Stimulated activated CD8-positive, alpha-beta memory T cell treated with anti-CD3 and anti-CD28 coated beads, Interleukin-7, amount 100 ng/mL, for 48 hours (primary cell): ENCODE measurements around the gene PTPMT1.

ENCODE experiments used
- DNase-seq, 2 donors: peaks; one replicate each; pipeline ENCODE4 v3.0.0-alpha.2; 2020; ENCODE audit warnings: low read depth in 1 of 2; ENCODE audit errors: extremely low read depth in 1 of 2

PTPMT1 gene

GRCh38 chr11:47577460-47578041 is 12.2 kb downstream of the PTPMT1 start:
- no peak for DNase-seq

DNA sequence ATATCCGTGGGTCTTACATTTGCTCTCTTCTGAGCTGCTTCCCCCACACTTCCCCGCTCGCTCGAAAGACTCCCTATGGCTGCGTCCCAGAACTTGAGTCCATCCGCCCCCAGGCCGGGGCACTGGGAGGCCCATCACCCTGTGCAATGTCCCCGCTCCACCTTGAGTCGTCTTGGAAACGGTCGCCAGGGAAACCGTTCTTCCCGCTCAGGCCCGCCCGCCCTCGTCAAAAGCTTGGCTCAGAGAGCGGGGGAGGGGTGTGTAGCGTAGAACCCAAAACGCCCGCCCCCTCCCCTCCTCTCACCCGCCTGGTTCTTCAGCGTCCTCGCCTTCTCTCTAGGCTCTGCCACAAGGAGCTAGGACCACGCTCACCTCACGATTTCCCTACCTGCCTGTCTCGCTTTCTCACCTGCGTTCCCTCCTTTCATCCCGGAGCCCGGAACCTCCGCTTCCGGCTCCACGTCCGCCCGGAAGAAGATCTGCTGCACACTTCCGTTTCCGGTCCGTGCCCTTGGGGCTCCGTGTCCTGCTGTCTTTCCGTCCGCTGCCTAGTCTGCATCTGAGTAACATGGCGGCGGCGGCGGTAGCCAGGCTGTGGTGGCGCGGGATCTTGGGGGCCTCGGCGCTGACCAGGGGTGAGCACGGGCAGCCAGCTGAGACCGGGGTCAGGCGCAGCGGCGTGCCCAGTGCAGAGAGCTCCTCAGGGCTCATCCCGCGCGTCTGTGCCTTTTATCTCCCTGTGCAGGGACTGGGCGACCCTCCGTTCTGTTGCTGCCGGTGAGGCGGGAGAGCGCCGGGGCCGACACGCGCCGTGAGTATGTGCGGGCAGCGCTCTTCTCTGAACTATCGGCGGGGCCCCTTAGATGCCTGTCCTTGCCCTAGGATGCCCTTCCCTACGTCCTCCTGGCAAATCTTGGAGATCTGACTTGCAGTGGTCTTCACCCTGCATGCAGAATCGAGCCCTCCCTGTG is 13.4 kb downstream of the PTPMT1 start, which contains the start of the genes KBTBD4 and NDUFS3:
KBTBD4 (minus strand) TSS at position 447 of the 971 bp plus-strand sequence; CDS start at position 428, 19 bp downstream.
NDUFS3 (plus strand) TSS at position 551 of the 971 bp plus-strand sequence; CDS start at position 569, 18 bp downstream.
- peak; percentile 78 to 79 for DNase-seq

DNA sequence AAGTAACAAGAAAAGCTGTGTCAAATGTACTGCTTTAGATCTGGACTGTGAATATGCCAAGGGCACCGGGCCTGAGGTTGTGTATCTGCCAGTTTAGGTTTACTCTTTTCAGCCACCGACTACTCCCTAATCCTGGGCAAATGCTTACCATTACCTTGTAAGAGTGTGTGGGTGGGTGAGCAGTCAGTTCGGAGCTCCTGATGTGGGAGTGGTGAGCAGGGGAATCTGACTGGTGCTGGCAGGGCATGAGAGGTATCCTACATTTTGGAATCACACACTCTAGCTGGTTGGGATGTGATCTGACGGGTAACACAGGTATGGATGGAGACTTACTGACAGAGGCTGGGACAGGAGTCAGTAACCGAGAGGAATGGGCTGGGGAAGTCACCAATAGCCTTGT is 18.4 kb downstream of the PTPMT1 start:
- DNase-seq = no peak

- no peak for DNase-seq
These were observed 20.9 kb downstream of the PTPMT1 start, which contains the start of gene FAM180B for GRCh38 chr11:47586098-47586855. FAM180B (plus strand) TSS chr11:47586678; CDS start chr11:47586769, 91 bp downstream.

DNA sequence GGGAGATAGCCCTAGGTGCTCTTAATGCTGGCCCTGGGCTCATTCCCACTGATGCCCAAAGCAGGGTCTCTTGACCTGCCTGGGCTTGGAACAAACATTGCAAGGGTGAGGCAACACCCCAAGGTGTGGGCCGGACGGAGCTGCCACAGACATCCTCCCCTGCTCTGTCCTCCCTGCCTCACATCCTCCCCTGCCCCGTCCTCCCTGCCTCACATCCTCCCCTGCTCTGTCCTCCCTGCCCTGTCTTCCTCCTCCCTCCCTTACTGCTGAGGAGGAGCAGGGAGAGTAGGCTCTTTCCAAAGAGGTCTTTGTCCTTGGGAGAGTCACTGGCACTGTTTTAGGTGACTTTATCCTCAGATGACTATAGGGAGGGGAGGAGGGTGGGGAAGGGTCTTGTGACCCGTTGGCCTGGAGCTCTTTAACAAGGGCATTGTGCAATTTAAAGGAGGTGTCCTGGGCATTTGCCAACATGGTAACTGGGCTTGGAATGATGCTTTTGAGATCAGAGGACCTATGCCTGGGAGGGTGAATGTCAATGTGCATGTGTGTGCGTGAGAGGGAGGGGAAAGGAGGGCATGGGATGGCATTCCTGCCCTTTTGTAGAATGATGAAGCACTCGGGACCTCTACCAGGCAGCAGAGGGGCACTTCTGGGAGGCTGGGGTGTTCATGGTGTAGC is 21.8 kb downstream of the PTPMT1 start:
- no peak for DNase-seq

DNA sequence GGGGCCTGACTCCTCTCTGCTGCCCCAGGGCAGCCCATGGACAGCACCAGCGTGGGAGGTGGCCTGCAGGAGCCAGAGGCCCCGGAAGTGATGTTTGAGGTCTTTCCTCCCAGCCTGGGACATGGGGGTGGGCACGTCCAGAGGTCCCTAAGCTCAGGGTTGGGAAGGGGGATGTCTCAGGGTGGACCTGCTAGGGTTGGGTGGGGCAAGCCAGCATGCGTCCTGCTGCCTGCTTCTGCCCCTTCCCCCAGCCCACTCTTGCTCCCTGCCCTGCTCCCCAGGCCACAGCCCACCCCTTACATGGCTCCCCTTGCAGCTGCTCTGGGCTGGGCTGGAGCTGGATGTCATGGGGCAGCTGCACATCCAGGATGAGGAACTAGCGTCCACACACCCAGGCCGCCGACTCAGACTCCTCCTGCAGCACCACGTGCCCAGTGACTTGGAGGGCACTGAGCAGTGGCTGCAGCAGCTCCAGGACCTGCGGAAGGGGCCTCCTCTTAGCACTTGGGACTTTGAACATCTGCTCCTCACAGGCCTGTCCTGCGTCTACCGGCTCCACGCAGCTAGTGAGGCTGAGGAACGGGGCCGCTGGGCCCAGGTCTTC is 22.4 kb downstream of the PTPMT1 start:
- DNase-seq = no peak

DNA sequence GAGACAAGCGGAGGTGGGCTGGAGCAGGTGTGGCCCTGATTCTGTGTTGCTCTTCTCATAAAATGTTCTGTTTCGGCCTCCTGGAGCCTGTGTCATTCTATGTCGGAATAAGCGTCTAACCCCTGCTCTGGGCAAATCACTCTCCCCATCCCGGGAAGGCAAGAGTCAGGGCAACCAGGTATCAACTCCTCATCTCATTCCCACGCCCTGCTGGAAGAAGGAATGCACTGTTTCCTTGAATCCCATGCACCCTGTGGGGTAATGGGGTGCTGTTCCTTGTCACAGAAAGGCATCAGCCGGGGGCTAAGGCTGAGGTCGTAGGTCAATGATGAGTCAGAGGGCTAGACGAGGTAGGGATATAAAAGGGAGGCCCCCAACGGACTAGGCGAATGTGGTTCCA is 23.7 kb downstream of the PTPMT1 start:
- DNase-seq = no peak

- no peak for DNase-seq
These were observed 24.2 kb downstream of the PTPMT1 start for GRCh38 chr11:47589584-47589976.

- DNase-seq = no peak
These were observed 24.8 kb downstream of the PTPMT1 start for GRCh38 chr11:47589977-47590861.

- no peak for DNase-seq
These were observed 26.4 kb downstream of the PTPMT1 start for GRCh38 chr11:47591764-47592163.

DNA sequence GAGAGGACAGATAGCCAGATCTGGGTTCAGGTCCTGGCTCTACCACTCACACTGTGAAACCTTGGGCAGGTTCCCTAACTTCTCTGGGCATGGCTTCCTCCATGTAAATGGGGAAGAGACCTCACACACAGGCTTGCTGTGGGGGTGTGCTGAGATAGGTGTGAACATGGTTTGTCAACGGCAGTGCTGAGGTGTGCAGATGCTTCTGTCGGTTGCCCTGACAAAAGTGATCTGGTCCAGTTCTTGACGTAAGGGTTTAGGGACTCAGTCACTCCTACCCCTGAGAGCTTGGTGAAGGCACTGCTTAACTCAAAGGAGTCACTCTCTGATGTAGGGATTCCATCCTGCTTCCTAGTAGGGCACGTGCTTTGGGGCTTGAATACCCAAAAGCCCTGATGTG is 26.9 kb downstream of the PTPMT1 start:
- no peak for DNase-seq

DNA sequence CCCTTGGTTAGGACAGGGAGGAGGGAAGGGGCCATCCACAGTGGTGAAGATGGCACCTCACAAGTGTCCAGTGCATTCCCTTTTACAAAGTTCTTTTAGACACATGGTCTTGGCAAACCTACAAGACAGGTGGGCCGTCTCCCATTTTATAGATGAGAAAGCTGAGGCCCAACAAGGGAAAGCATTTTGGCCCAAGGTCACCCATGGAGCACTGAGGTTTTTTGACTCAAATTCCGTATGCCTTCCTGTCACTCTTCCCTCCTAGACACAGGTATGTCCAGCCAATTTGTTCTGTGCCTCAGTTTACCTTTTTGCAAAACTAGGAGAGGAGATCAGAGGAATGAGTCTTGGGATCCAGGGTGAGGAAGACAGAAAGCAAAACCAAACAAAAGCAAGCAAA is 27.6 kb downstream of the PTPMT1 start:
- no peak for DNase-seq

DNA sequence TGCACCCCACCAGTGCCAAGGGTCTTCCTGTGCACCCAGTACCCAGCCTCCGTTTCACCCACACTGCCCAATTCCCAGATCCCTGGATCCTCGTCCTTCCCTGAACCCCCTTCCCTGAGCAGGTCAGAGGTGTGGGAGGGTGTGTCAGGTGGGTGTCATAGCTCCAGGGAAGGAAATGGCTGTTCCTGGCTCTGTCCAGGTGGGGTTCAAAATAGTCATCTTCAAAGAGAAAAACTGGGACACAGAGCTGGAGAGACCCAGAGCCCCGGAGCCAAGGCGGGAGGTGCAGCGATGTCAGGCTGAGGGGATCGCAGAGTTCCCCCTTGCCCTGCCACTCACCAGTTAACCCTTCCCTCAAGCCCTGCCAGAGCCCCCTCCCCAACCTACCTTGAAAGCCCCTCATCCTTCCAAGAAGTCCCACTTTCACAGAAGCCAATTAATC is 28.1 kb downstream of the PTPMT1 start:
- DNase-seq = no peak

DNA sequence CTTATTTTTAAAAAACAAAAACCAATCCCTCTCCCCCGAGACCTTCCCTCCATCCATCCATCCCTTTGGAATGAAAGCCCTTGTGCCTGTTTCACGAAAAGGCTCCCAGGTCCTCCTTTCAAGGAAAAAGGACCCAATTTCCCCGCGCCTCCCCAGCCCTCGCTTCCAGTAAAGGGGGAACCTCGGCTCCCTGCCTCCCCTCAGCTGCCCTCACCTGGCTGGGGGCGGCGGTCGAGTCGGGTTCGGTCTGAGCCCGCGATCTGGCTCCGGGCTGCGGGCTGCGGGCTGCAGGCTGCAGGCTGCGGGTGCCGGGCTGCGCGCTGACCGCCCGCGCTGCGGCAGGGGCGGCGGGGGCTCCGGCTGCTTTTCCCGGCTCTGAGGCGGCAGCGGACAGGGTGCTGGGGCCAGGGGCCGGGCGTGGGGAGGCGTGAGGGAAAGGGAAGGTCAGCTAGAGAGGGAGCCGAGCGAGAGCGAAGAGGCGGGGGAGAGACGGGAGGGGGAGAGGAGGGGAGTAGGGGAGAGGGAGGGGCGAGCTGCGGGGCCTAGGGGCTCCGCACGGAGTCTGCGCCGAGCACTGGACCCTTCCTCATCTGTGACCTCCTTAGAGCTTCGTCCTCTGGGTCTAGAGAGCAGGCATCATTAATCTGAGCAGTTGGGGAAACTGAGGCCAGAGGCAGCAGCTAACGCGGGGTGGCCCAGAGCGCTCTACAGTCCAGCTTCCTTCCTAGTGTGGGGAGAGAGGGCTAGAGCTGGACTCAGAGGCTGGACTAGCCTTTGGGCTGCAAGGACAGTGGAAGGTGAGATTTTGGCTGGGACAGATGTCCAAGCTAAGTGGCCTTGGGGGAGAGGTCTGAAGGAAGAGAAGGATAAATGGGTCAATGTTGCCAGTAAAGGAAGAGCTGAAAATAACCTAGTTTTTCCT is 28.8 kb downstream of the PTPMT1 start, which contains the start of gene C1QTNF4:
C1QTNF4 (minus strand) TSS at position 478 of the 922 bp plus-strand sequence. CDS start 3,601 bp downstream, outside the sequence.
- no peak for DNase-seq

DNA sequence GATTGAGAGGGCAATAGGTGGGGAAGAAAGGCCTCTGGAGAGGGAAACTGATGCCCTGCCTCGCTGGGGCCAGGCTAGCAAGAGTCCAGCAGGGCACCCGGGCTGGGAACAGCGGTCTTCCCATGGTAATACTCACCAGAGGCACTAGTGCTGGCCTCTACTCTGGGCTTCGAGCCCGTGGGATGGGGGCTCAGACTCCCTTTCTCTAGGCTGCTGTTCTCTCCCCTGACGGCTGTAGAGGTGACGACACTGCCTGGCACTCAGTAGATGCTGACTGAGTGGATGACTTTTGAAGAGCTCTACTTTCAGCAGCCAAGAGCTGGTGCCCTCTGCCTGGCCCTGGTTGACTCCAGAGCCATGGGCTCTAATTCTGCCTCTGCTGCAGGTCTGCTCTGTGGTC is 29.6 kb downstream of the PTPMT1 start:
- DNase-seq = no peak

- no peak for DNase-seq
These were observed 30.6 kb downstream of the PTPMT1 start for GRCh38 chr11:47595967-47596366.

- no peak for DNase-seq
These were observed 34.5 kb downstream of the PTPMT1 start for GRCh38 chr11:47599902-47600301.

GRCh38 chr11:47603295-47603694 is 37.9 kb downstream of the PTPMT1 start:
- DNase-seq = no peak
